ENCODE results near the gene SCAF1.

DNA sequence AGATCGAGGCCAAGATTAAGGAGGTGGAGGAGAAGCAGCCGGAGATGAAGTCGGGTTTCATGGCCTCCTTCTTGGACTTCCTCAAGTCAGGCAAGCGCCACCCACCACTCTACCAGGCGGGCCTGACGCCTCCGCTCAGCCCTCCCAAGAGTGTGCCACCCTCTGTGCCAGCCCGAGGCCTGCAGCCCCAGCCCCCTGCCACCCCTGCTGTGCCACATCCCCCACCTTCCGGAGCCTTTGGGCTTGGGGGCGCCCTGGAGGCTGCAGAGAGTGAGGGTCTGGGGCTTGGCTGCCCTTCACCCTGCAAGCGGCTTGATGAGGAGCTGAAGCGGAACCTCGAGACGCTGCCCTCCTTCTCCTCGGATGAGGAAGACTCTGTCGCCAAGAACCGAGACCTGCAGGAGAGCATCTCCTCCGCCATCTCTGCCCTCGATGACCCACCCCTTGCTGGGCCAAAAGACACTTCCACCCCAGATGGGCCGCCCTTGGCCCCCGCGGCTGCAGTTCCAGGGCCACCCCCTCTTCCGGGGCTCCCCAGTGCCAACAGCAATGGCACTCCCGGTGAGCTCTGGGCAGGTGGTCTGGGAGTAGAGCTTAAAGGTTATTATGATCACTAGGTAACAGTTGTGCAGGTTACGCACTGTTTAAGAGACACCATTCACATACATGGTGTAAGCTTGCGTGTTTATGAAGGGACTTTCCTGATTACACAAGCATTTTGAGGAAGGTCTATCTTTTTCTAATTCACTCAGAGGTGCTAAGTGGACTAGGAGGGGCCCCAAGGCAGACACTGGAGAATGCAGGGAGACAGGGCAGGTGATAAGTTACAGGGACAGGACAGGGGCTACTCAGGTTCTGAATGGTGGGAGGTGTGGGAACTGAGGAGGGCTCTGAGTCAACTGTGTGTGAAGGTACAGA is 42.4 kb upstream of the SCAF1 start:
- TF ChIP-seq POLR2A (IDR thresholded peaks at IDR 0.05) = no peak
- TF ChIP-seq, protein P1, sequence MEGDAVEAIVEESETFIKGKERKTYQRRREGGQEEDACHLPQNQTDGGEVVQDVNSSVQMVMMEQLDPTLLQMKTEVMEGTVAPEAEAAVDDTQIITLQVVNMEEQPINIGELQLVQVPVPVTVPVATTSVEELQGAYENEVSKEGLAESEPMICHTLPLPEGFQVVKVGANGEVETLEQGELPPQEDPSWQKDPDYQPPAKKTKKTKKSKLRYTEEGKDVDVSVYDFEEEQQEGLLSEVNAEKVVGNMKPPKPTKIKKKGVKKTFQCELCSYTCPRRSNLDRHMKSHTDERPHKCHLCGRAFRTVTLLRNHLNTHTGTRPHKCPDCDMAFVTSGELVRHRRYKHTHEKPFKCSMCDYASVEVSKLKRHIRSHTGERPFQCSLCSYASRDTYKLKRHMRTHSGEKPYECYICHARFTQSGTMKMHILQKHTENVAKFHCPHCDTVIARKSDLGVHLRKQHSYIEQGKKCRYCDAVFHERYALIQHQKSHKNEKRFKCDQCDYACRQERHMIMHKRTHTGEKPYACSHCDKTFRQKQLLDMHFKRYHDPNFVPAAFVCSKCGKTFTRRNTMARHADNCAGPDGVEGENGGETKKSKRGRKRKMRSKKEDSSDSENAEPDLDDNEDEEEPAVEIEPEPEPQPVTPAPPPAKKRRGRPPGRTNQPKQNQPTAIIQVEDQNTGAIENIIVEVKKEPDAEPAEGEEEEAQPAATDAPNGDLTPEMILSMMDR (IDR thresholded peaks at IDR 0.05) = no peak
